Adrenal gland (tissue), 12 donors: ENCODE measurements around the gene PARP6. TPM values are rescaled to one million over a fixed set of nuclear protein-coding genes. Genes with fewer than 3 reads are reported as not detected.

Experiments
- DNase-seq, 7 donors: peaks; one replicate each; pipeline ENCODE4 v3.0.0-alpha.2; 2019 to 2020
- H3K27ac ChIP-seq, 5 donors: fragments of 200-600 bp; sonication (generic) in 4 of 5; 1 replicate in 3 of 5; 2 replicates in 2 of 5; pipeline versions ENCODE4 v1.5.1 to v1.8.0; 2016 to 2020; ENCODE audit warnings: mild to moderate bottlenecking in 1 of 5
- H3K27me3 ChIP-seq: fragments of 200-600 bp; 2 replicates; pipeline ENCODE4 v1.8.0; 2021
- H3K36me3 ChIP-seq, 2 donors: fragments of 200-600 bp; replicated peaks in 1 of 2; 1 replicate in 1 of 2; 2 replicates in 1 of 2; pipeline versions ENCODE4 v1.5.1 to v1.8.0; 2018 to 2022
- H3K4me1 ChIP-seq, 2 donors: fragments of 200-600 bp; replicated peaks in 1 of 2; 1 replicate in 1 of 2; 2 replicates in 1 of 2; pipeline versions ENCODE4 v1.5.1 to v1.8.0; 2018 to 2021
- H3K4me3 ChIP-seq, 4 donors: fragments of 200-600 bp; sonication (generic) in 3 of 4; one replicate each; pipeline ENCODE4 v1.5.1; 2016 to 2018
- H3K9me3 ChIP-seq, 3 donors: fragments of 200-600 bp; sonication (generic) in 1 of 3; replicated peaks in 1 of 3; 1 replicate in 2 of 3; 2 replicates in 1 of 3; pipeline versions ENCODE4 v1.5.1 to v1.8.0; 2016 to 2021
- CTCF ChIP-seq, 6 experiments: fragments of 450-650 bp in 4 of 6; fragments of 200-600 bp in 2 of 6; sonication (generic) in 1 of 6; IDR thresholded peaks; 1 replicate in 5 of 6; 2 replicates in 1 of 6; pipeline versions ENCODE4 v1.5.1 to v1.8.0; 2016 to 2021; ENCODE audit warnings: antibody characterized with exemption in 6 of 6, mild to moderate bottlenecking in 2 of 6, moderate library complexity in 1 of 6
- POLR2A ChIP-seq, 2 donors: fragments of 450-650 bp; IDR thresholded peaks; one replicate each; pipeline ENCODE4 v1.6.1; 2017; ENCODE audit warnings: antibody characterized with exemption in 2 of 2, mild to moderate bottlenecking in 2 of 2, moderate library complexity in 1 of 2
- whole genome bisulfite sequencing, 4 donors: extraction: QIAGEN DNeasy Blood & Tissue Kit in 2 of 4; methylation state at CpG; one replicate each; pipeline versions ENCODE4 v1.1.5 to v1.1.7; 2013 to 2017; 5-methylcytosine and 5-hydroxymethylcytosine counted together
- intact Hi-C, 2 donors: fragments of 100-400 bp; cut with DNase I; formaldehyde crosslinking; loops; one replicate each; pipeline versions ENCODE4 v1.14.1 to v1.15.0; 2022 to 2023
- polyA plus RNA-seq, 3 donors: library from polyadenylated mRNA; stranded (reverse); fragments of 200-250 nt in 2 of 3; fragments of 350-450 nt in 1 of 3; fragmentation: Illumina TruSeq in 1 of 3; extraction: RNeasy Lipid Tissue Mini Kit (QIAGEN cat#74804) in 1 of 3; gene quantifications; one replicate each; pipeline ENCODE4 v1.2.3, GENCODE V29; 2013 to 2014
- total RNA-seq, 9 donors: library from RNA; depleted of rRNA in 4 of 9; stranded (reverse); fragments of >200 nt in 4 of 9; fragments of 120-200 nt in 1 of 9; fragmentation: NEBNext Ultra II Directional in 1 of 9; extraction: Animal tissue kit (Norgen Biotek cat#: 25700) in 1 of 9; gene quantifications; one replicate each; pipeline versions ENCODE4 v1.1.0 to v1.2.4, GENCODE V29; 2013 to 2023
- donor health status: healthy with polysubstance abuse.
- donor health status: Bipolar disorder and iron deficiency.
- donor health status: DM: yes; HTN: yes; CAD: no.
- donor health status: DM: no; HTN: no; CAD: no.
- donor health status: DM: no; HTN: no; CAD: no.
- donor health status: DM: yes; HTN: yes; CAD: no.

Gene PARP6
- total and polyA plus RNA-seq, 12 donors, result 37.4 to 464 (median 72.9) TPM

GRCh38 chr15:72230197-72231065, 41.9 kb downstream of the PARP6 start:
- Histone ChIP-seq H3K4me1 (peaks cover 43 to 50% of the 10 kb centered on the region in 2 donors), H3K27me3 (no peaks in the 10 kb centered on the region), H3K9me3 (no peaks in the 10 kb centered on the region), H3K27ac (peak overlapping the region; percentile 90 to 99 (median 94)), H3K4me3 (peak overlapping the region; percentile 70 to 90 (median 74)), H3K36me3 (no peaks in the 10 kb centered on the region)
- intact Hi-C loops, result loop anchor here in 1 of 2 donors (5.0 kb wide), 1 partner anchor 33 kb away; the partner anchor contains the start of gene GRAMD2A
- WGBS, 4 donors, result 0 to 1% (median 1%) methylated on average over 29 to 79 of the region's 79 CpGs
- TF ChIP-seq CTCF (IDR thresholded peaks at IDR 0.05) (peak in 1 of 6 experiments; percentile 6), POLR2A (IDR thresholded peaks at IDR 0.05) (peak; percentile 52 to 82)
- DNase-seq, result peak; percentile 91 to 97 (median 94)

GRCh38 chr15:72229947-72230196, 42.5 kb downstream of the PARP6 start:
- peaks cover 43 to 50% of the 10 kb centered on the region in 2 donors for H3K4me1 ChIP-seq
- DNase-seq, result peak in 2 of 7 donors; percentile 52 to 72
- H3K27ac ChIP-seq, result peak overlapping the region; percentile 90 to 99 (median 94)
- peak overlapping the region; percentile 70 to 90 (median 74) for H3K4me3 ChIP-seq
- TF ChIP-seq CTCF (IDR thresholded peaks at IDR 0.05) (no peak), POLR2A (IDR thresholded peaks at IDR 0.05) (no peak)
- intact Hi-C loops, result loop anchor here in 1 of 2 donors (5.0 kb wide), 1 partner anchor 33 kb away; the partner anchor contains the start of gene GRAMD2A
- H3K9me3 ChIP-seq, result no peaks in the 10 kb centered on the region
- no peaks in the 10 kb centered on the region for H3K36me3 ChIP-seq
- 0% methylated on average over 19 to 29 of the region's 29 CpGs for WGBS, 4 donors
- no peaks in the 10 kb centered on the region for H3K27me3 ChIP-seq

GRCh38 chr15:72229076-72229946, 43.0 kb downstream of the PARP6 start:
- TF ChIP-seq POLR2A (IDR thresholded peaks at IDR 0.05) (no peak), CTCF (IDR thresholded peaks at IDR 0.05) (no peak)
- Histone ChIP-seq H3K27me3 (no peaks in the 10 kb centered on the region), H3K9me3 (no peaks in the 10 kb centered on the region), H3K27ac (peak overlapping the region; percentile 90 to 99 (median 94)), H3K4me3 (peak overlapping the region; percentile 70 to 90 (median 74)), H3K36me3 (no peaks in the 10 kb centered on the region), H3K4me1 (peaks cover 43 to 50% of the 10 kb centered on the region in 2 donors)
- intact Hi-C loops, result no loop called here
- WGBS, 4 donors, result 5 to 10% (median 8%) methylated on average over 25 of the region's 25 CpGs
- peak in 1 of 7 donors; percentile 60 for DNase-seq

- Histone ChIP-seq H3K27ac (peak overlapping the region; percentile 33 to 99 (median 92)), H3K4me3 (peak overlapping the region in 1 of 4 donors; percentile 72), H3K9me3 (no peaks in the 10 kb centered on the region), H3K36me3 (no peaks in the 10 kb centered on the region), H3K4me1 (peaks cover 46 to 59% of the 10 kb centered on the region in 2 donors), H3K27me3 (no peaks in the 10 kb centered on the region)
- 42 to 54% (median 50%) methylated on average over 4 of the region's 4 CpGs for WGBS, 4 donors
- intact Hi-C loops, result no loop called here
- DNase-seq, result no peak
- no peak for TF ChIP-seq POLR2A (IDR thresholded peaks at IDR 0.05)
- no peak for TF ChIP-seq CTCF (IDR thresholded peaks at IDR 0.05)
Measured at GRCh38 chr15:72227720-72228119, 44.6 kb downstream of the PARP6 start.
